Caki2 (cell line): Measurements from ENCODE around the gene EPB41L5. TPM values are rescaled to one million over a fixed set of nuclear protein-coding genes. Genes with fewer than 3 reads are reported as not detected.
"Not testable (repeated sequence)": the region's sequence is repeated elsewhere in the genome, so short reads cannot be mapped to it uniquely, and the experiment has no call there.

Experiments used
- DNase-seq: peaks from one replicate; pipeline ENCODE4 v3.0.0-alpha.2; 2015; ENCODE audit warnings: low read depth
- in situ Hi-C: cut with HindIII; loops from 2 replicates; pipeline ENCODE4 v1.10.0; 2016; ENCODE audit warnings: low sequenced_read_pairs, low pct_unique_long_range_greater_than_20kb, mixed read lengths
- total RNA-seq: library from RNA; depleted of rRNA; stranded (reverse); fragments of >200 nt; shearing (Covaris generic); gene quantifications from 2 replicates; pipeline ENCODE4 v1.2.3, GENCODE V29; 2014; ENCODE audit warnings: low replicate concordance

The EPB41L5 gene
- total RNA-seq, 1 experiment from 2014 or later, result 4.8 TPM

DNA sequence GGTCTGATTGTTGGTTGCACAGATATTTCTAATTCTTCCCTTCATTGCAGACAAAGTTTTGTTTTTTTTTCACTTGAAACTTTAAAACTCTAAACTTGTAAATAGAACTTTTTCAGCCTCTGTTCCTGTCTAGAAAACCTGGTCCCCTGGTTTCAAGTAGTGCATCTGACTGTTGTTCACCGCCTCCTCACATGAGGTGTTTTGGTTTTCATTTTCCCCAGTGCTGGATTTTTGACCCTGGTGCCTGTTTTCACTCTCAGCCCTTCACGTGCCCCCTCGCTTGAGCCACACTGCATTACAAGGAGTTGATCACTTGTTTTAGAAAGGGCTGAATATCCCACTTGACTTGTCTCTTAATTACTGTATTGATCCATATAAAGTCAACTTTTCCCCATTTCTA lies 110.2 kb downstream of the EPB41L5 start:
- in situ Hi-C loops, result no loop called here
- no peak for DNase-seq

DNA sequence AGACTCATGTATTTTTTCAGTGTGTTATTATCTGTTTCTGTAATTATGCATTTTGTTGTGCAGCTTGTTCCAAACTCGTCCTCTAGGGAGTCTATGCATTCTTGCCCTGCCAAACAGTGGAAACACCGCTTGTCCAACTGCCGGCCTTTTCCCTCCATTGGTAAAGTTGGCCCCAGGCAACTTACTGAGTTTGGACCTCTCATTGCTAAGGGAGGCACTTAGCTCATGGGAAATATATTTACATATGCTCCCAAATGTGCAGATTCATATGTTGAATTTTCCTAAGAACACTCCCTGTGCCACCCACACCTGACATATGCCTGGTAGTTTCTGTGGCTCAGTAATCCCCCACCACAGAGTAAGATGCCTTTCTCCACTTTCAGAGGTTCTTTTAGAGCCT lies 112.3 kb downstream of the EPB41L5 start:
- in situ Hi-C loops, result no loop called here

DNA sequence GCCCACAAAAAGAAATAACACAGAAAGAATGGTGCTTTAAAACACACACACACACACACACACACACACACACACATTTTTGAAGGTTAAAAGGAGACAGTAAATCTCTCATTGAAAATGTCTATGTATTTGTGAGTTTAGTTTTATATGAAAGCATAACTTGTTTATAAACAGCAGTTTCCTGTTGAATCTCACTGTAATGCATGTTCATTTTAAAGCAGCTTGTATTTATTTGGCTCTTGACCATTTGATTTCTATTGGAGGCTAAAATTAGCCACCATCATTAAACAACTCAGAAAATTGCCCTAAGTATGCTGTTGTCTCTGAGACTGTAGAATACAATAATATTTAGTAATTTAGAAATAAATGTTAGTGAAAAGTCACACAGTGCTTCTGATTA lies 115.3 kb downstream of the EPB41L5 start:
- in situ Hi-C loops, result no loop called here
- DNase-seq, result no peak

More for the DNA sequence above, 112.3 kb downstream of the EPB41L5 start:
- DNase-seq, result no peak

DNA sequence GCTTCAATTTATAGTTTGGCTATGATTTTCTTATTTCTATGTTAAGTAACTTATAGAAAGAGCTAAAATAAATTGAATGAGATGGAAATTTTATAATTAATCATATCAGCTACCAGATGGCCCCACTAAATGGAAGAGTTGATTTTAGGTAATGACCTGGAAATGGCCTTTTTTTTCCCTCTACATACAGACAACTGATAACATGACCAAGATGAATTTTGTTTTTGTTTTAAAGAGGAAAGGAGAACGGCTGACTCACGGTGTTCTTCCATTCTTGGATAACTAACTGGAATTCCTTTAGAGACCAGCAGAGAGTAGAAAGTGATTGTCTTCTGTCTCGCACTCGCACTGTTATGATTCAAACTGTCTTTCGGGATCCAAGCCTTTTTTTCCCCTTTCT lies 119.3 kb downstream of the EPB41L5 start:
- in situ Hi-C loops, result no loop called here
- DNase-seq, result no peak

DNA sequence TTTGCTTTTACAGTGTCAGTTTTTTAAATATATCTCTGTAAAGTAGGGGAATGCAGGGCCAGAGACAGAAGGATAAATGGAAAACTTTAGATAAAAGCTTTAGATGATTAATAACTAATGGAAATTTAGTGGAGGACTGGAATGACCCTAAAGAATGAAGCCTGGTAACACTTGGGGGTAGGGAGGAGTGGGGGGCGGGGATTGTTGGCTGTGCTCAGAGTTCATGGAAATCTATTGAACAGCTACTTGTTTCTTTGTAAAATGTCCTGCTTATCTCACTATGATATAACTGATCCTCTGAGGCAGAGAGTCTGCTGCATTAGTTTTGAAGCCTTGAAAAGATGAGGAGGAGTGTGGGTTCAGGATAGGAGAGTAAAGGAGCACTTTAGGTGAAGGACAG lies 119.8 kb downstream of the EPB41L5 start:
- DNase-seq, result no peak
- in situ Hi-C loops, result no loop called here

DNA sequence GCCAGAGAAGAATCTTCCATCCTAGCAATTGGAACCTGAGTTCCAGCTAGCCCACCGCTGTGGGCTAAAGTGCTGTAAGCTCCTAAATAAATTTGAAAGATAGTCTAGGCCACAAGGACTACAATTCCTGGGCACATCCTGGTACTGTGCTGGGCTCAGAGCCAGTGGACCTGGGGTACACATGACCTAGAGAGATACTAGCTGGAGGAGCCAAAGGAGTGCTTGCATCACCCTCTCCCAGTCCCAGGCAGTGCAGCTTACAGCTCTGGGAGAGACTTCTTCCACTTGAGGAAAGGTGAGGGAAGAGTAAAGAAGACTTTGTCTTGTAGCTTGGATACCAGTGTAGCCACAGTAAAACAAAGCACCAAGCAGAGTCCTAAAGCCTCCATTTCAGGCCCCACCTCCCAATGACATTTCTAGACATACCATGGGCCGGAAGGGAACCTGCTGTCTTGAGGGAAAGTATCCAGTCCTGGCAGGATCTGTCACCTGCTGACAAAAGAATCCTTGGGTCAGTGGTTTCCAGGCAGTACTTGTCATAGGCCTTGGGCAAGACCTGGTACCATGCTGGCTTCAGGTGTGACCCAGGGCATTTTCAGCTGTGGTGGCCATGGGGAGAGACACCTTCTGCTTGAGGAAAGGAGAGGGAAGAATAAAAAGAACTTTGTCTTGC lies 120.8 kb downstream of the EPB41L5 start:
- DNase-seq, result no peak
- in situ Hi-C loops, result no loop called here

DNA sequence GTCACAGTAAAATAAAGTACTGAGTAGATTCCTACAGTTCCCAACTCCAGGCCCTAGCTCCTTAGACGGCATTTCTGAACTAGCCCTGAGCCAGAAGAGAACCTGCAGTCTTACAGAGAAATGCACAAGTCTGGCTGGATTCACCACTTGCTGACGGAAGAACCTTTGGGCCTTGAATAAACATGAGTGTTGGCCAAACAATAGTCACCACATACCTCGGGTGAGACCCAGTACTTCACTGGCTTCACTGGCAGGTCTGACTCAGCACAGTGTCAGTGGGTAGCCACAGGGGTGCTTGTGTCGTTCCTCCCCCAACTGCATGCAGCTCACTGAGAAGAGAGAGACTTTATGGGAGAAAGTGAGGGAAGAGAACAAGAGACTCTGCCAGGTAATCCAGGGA lies 121.4 kb downstream of the EPB41L5 start:
- in situ Hi-C loops, result no loop called here
- no peak for DNase-seq

DNA sequence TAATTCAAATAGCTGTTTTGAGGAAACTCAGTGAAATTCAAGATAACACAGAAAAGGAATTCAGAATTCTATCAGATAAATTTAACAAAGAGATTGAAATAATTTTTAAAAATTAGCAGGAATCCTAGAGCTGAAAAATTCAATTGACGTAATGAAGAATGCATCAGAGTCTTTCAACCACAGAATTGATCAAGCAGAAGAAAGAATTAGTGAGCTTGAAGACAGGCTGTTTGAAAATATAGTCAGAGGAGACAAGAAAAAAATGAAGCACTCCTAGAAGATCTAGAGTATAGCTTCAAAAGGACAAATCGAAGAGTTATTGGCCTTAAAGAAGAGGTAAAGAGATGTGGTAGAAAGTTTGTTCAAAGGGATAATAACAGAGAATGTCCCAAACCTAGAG lies 122.1 kb downstream of the EPB41L5 start:
- DNase-seq, in situ Hi-C loops: not testable (repeated sequence)

DNA sequence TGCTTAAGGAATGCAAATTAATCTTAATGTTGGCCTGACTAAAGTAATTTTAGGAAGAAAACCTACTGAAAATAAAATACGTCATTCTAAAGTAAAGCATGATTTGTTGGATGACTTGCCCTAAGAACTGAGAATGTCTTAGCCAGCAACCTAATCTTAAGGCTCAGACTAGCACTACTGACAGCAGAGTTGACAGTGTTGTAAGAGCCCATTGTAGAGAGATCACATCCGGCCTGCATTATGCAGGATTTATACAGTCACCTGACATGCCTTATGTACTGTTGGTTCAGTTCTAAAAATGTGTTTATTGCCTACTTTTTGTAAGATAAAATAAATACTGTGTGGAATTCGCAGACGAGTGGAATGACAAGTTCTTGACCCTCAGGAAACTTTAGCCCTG lies 128.0 kb downstream of the EPB41L5 start:
- DNase-seq, result no peak
- in situ Hi-C loops, result no loop called here

DNA sequence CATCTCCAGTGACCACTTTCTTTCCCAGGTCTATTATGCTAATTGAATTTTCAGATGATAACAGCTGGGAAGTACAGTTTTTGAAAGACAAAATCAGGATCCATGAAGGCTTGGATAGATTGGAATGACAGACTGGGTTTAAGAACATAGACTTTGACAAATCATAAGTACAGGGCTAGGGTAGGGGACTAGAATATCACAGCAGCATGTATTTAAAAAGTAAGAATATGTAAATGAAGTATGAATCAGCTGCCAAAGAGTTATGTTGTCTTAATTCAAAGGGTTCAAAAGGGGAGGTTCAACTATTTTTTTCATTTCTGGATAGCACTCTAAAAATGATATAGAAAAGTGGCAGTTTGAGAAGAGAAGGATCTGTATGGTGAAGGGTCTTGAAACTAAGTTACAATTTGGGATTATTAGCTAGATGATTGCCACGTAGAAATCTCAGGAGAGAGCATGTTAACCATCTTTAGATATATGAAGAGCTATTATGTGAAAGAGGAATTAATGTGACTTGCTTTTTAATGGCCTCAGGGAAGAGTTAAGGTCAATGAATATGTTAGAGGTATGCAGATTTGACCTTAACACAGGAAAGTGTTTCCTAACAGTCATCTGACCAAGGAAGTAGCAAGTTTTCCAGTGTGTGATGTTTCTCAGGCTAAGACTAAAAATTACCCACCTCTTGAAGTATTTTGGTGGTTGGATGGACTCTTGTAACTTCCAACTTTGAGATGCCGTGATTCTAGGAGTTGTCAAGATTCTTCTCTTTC lies 128.6 kb downstream of the EPB41L5 start:
- no peak for DNase-seq
- in situ Hi-C loops, result no loop called here

DNA sequence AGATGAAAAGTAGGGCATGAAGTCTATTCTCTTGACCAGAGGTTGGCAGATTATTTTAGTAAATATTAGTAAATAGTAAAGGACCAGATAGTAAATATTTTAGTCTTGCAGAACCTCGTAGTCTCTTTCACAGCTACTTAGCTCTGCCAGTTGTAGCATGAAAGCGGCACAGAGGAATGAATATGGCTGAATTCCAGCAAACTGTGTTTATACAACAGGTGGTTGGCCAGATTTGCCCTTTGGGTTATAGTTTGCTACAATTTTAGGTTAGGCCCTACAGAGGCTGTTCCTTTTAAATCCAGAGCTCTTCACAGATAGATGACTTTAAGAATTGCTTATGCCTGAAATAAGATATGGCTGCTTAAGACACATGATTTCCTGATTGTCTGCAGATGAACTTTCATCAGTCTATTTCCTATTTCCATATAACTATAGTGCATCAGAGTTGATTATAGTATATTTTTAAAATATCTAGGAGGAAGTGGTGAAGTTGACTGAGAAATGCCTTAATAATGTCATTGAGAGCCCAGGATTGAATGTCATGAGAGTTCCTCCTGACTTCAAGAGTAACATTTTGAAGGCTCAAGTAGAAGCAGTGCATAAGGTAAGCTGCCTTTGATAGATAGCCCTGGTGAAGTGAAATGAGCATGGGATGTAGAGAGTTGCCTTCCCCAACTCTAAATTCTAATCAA lies 129.8 kb downstream of the EPB41L5 start:
- in situ Hi-C loops, result no loop called here
- DNase-seq, result no peak

DNA sequence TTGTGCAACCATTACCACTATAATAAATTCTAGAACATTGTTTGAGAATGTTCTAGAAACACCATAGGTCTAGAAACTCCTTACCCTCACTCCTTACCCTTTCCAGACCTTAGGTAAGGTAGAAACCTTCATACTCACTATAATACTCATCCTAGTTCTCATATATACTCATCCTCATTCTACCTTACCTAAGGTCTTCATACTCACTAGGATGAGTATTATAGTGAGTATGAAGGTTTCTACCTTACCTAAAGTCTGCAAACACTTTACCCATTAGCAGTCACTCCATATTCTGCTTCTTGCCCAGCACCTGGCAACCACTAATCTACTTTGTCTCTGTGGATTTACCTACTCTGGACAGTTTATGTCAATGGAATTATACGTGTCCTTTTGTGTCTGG lies 135.4 kb downstream of the EPB41L5 start:
- in situ Hi-C loops, result no loop called here
- DNase-seq, result no peak

DNA sequence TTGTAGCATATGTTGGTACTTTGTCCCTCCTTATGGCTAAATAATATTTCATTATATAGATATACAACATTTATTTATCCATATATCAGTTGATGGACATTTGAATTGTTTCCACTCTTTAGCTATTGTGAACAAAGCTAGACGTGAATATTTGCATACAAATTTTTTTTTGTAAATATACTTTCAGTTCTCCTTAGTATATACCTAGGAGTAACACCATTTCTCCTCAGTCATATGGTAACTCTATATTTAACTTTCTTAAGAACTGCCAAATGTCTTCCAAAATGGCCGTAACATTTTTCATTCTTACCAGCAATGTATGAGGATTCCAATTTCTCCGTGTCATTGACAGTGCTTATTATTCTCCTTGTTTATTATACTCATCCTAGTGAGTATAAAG lies 135.8 kb downstream of the EPB41L5 start:
- DNase-seq, result no peak
- in situ Hi-C loops, result no loop called here

DNA sequence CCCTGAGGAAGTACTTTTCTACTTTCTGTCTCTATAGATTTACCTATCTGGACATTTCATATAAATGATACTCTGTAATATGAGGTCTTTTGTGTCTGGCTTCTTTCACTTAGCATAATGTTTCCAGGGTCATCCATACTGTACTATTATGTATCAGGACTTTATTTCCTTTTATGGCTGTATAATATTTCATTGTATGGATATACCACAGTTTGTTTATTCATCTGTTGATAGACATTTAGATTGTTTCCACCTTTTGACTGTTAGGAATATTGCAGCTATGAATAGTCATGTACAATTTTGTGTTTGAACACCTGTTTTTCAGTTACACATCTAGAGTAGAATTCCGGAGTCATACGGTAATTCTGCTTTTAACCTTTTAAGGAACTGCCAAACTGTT lies 136.5 kb downstream of the EPB41L5 start:
- no peak for DNase-seq
- in situ Hi-C loops, result no loop called here

DNA sequence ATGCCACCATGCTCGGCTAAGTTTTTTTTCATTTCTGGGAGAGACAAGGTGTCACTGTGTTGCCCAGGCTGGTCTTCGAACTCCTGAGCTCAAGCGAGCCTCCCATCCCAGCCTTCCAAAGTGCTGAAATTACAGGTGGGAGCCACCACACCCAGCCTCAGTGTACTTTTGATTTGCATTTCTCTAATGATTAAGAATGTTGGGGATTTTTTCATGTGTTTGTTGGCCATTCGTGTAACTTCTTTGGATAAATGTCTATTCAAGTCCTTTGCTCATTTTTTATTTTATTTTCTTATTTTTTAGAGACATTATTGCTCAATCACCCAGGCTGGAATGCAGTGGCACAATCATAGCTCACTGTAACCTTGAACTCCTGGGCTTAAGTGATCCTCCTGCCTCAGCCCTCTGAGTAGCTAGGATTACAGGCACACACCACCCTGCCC lies 137.2 kb downstream of the EPB41L5 start:
- in situ Hi-C loops, result no loop called here
- DNase-seq, result no peak

DNA sequence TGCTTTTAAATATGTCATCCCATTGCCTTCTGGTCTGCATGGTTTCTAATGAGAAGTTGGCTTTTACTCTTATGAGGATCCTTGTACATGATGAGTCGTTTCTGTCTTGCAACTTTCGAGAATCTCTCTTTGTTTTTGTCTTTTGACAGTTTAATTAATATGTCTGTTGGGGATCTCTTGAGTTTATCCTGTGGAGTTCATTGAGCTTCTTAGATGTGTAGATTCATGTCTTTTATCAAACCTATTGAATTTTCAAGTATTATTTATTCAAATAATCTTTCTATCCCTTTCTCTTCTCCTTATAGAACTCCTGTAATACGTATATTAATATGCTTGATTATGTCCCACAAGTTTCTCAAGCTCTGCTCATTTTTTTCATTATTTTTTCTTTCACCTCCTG lies 142.4 kb downstream of the EPB41L5 start:
- in situ Hi-C loops, result no loop called here

DNA sequence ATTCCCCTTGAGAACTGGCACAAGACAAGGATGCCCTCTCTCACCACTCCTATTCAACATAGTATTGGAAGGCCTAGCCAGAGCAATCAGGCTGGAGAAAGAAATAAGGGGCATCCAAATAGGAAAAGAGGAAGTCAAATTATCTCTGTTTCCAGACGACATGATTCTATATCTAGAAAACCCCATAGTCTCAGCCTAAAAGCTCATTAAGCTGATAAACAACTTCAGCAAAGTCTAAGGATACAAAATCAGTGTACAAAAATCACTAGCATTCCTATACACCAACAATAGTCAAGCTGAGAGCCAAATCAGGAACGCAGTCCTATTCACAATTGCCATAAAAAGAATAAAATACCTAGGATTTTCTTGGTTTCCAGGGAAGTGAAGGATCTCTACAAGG lies 145.8 kb downstream of the EPB41L5 start:
- in situ Hi-C loops, DNase-seq: not testable (repeated sequence)

More for the DNA sequence above, 142.4 kb downstream of the EPB41L5 start:
- DNase-seq, result no peak

DNA sequence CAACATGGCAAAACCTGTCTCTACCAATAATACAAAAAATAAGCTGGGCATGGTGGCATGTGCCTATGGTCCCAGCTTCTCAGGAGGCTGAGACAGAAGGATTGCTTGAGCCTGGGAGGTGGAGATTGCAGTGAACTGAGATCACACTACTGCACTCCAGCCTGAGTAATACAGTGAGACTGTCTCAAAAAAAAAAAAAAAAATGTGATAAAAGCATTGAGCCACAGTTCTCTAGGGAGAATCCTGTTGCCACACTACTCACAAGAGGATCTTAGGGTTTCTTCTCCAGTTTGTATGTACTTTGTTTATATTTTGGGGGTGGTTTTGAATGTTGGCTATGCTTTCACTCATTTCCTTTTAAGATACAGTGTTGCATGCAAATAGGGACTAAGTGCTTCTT lies 148.3 kb downstream of the EPB41L5 start:
- no peak for DNase-seq

DNA sequence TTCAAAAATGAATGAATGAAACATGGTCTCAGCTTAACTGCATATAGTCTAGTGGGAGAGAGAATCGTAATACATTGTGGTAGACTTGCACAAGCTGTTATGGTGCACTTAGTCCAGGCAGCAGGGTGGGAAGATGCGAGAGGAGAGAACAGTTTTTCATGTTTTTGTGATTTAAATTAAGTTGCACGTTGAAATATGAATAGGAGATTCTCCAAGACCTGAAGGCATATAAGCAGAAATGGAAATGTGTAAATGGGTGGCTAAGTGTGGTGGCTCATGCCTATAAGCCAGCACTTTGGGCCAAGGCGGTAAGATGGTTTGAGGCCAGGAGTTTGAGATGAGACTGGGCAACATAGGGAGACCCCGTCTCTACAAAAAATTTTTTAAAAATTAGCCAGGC lies 149.8 kb downstream of the EPB41L5 start:
- in situ Hi-C loops, result no loop called here
- no peak for DNase-seq

More for the DNA sequence above, 148.3 kb downstream of the EPB41L5 start:
- in situ Hi-C loops, result no loop called here
